ENCODE results near the gene USP10.

DNA sequence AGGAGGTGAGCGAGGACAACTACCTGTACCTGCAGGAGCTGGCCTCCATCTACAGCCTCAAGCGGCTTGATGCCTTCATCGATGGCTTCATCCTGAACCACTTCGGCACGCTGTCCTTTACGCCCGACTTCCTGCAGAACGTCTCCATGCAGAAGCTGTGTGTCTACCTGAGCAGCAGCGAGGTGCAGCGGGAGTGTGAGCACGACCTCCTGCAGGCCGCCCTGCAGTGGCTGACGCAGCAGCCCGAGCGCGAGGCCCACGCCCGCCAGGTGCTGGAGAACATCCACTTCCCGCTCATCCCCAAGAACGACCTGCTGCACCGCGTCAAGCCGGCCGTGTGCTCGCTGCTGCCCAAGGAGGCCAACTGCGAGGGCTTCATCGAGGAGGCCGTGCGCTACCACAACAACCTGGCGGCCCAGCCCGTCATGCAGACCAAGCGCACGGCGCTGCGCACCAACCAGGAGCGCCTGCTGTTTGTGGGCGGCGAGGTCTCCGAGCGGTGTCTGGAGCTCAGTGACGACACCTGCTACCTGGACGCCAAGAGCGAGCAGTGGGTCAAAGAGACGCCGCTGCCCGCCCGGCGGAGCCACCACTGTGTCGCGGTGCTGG is 42.5 kb upstream of the USP10 start:
- TF ChIP-seq GATA2 (IDR thresholded peaks at IDR 0.05; ENCODE audit: low read depth, low read length) (no peak), GATA3 (IDR thresholded peaks at IDR 0.05; ENCODE audit: low read depth, low read length) (no peak)
